HG03280 (cell line): ENCODE measurements around the gene GFRA4.

Source experiments
- ATAC-seq: cut with Tn5 transposase; IDR thresholded peaks from one replicate; pipeline ENCODE4 v1.9.1; 2021; ENCODE audit warnings: mild to moderate bottlenecking, moderate library complexity; ENCODE audit not compliant: unreplicated experiment

The GFRA4 gene

GRCh38 chr20:3696200-3696599 is 33.0 kb upstream of the GFRA4 start:
- ATAC-seq = no peak

- no peak for ATAC-seq
Observed at GRCh38 chr20:3694864-3695263, 31.7 kb upstream of the GFRA4 start.

GRCh38 chr20:3693376-3693775 is 30.2 kb upstream of the GFRA4 start:
- no peak for ATAC-seq

- no peak for ATAC-seq
Observed at GRCh38 chr20:3692706-3693294, 29.6 kb upstream of the GFRA4 start.

- no peak for ATAC-seq
Observed at GRCh38 chr20:3691897-3692296, 28.7 kb upstream of the GFRA4 start.

GRCh38 chr20:3691306-3691705 is 28.1 kb upstream of the GFRA4 start:
- no peak for ATAC-seq

GRCh38 chr20:3690413-3690812 is 27.2 kb upstream of the GFRA4 start:
- ATAC-seq = no peak

- ATAC-seq = no peak
Observed at GRCh38 chr20:3689978-3690377, 26.8 kb upstream of the GFRA4 start.

- ATAC-seq = no peak
Observed at GRCh38 chr20:3687655-3688054, 24.5 kb upstream of the GFRA4 start.

- no peak for ATAC-seq
Observed at GRCh38 chr20:3686867-3687321, 23.7 kb upstream of the GFRA4 start.

- no peak for ATAC-seq
Observed at GRCh38 chr20:3686421-3686820, 23.2 kb upstream of the GFRA4 start.

GRCh38 chr20:3685341-3685740 is 22.1 kb upstream of the GFRA4 start:
- no peak for ATAC-seq

GRCh38 chr20:3681931-3682781 is 19.0 kb upstream of the GFRA4 start, which contains the start of gene ADAM33:
TSS of gene ADAM33 (minus strand) at chr20:3682010. CDS start at chr20:3682004, 6 bp downstream.
- ATAC-seq = no peak

- ATAC-seq = no peak
Observed at GRCh38 chr20:3681352-3681930, 18.2 kb upstream of the GFRA4 start.

- ATAC-seq = no peak
Observed at GRCh38 chr20:3680701-3681351, 17.6 kb upstream of the GFRA4 start.

- ATAC-seq = no peak
Observed at GRCh38 chr20:3679749-3680700, 16.8 kb upstream of the GFRA4 start.

GRCh38 chr20:3678856-3679720 is 15.9 kb upstream of the GFRA4 start:
- ATAC-seq = no peak

- ATAC-seq = no peak
Observed at GRCh38 chr20:3678198-3678597, 15.0 kb upstream of the GFRA4 start.

GRCh38 chr20:3677733-3678132 is 14.5 kb upstream of the GFRA4 start:
- ATAC-seq = no peak
